HG02610 (cell line): ENCODE data around the gene ASB1.

Experiments
- ATAC-seq: cut with Tn5 transposase; IDR thresholded peaks from one replicate; pipeline ENCODE4 v1.9.1; 2021; ENCODE audit warnings: mild to moderate bottlenecking, moderate library complexity; ENCODE audit not compliant: unreplicated experiment

ASB1 gene

GRCh38 chr2:238426568-238427434, at the start of gene ASB1:
Gene ASB1 (plus strand): TSS chr2:238426927. CDS start chr2:238427071, 144 bp downstream.
- peak; percentile 74 for ATAC-seq

GRCh38 chr2:238378230-238379095, 48.3 kb upstream of the ASB1 start:
- no peak for ATAC-seq

GRCh38 chr2:238379096-238379810, 47.5 kb upstream of the ASB1 start:
- no peak for ATAC-seq

GRCh38 chr2:238380336-238380735, 46.4 kb upstream of the ASB1 start:
- ATAC-seq, result no peak

GRCh38 chr2:238380785-238381184, 45.9 kb upstream of the ASB1 start:
- ATAC-seq, result no peak

- no peak for ATAC-seq
Observed at GRCh38 chr2:238381341-238382115, 45.2 kb upstream of the ASB1 start.

GRCh38 chr2:238382381-238382781, 44.3 kb upstream of the ASB1 start:
- no peak for ATAC-seq

GRCh38 chr2:238383135-238383534, 43.6 kb upstream of the ASB1 start:
- no peak for ATAC-seq

- no peak for ATAC-seq
Observed at GRCh38 chr2:238383743-238384380, 42.9 kb upstream of the ASB1 start.

GRCh38 chr2:238387332-238387731, 39.4 kb upstream of the ASB1 start:
- ATAC-seq, result no peak

- ATAC-seq, result no peak
Observed at GRCh38 chr2:238388794-238389193, 37.9 kb upstream of the ASB1 start.

- ATAC-seq, result no peak
Observed at GRCh38 chr2:238389988-238390589, 36.6 kb upstream of the ASB1 start.

GRCh38 chr2:238391042-238391689, 35.6 kb upstream of the ASB1 start:
- no peak for ATAC-seq

- no peak for ATAC-seq
Observed at GRCh38 chr2:238396663-238397062, 30.1 kb upstream of the ASB1 start.

GRCh38 chr2:238397356-238397755, 29.4 kb upstream of the ASB1 start:
- ATAC-seq, result no peak

GRCh38 chr2:238398577-238398976, 28.1 kb upstream of the ASB1 start:
- ATAC-seq, result no peak

- no peak for ATAC-seq
Observed at GRCh38 chr2:238399094-238399493, 27.6 kb upstream of the ASB1 start.

GRCh38 chr2:238401551-238401950, 25.2 kb upstream of the ASB1 start:
- ATAC-seq, result no peak
